Osteoblast (primary cell): Measurements from ENCODE around the gene HTR3A. TPM values are rescaled to one million over a fixed set of nuclear protein-coding genes. Genes with fewer than 3 reads are reported as not detected.

Source experiments
- DNase-seq: peaks from one replicate; pipeline ENCODE4 v3.0.0; 2011; ENCODE audit warnings: low spot score, mixed read lengths; ENCODE audit not compliant: insufficient read length; ENCODE audit errors: missing footprints
- H2AFZ ChIP-seq: 2 replicates; pipeline ENCODE4 v1.6.0; 2011; ENCODE audit warnings: mild to moderate bottlenecking, low read length
- H3K27ac ChIP-seq: 2 replicates; pipeline ENCODE4 v1.5.1; 2011; ENCODE audit warnings: mild to moderate bottlenecking, low read depth, low read length, moderate library complexity
- H3K27me3 ChIP-seq: 2 replicates; pipeline ENCODE4 v1.6.0; 2012; ENCODE audit warnings: mild to moderate bottlenecking, control low read depth, inconsistent platforms, low read length, moderate library complexity; ENCODE audit not compliant: insufficient read depth
- H3K36me3 ChIP-seq: 2 replicates; pipeline ENCODE4 v1.5.1; 2011; ENCODE audit warnings: mild to moderate bottlenecking, low read length, control low read depth, moderate library complexity; ENCODE audit not compliant: insufficient read depth
- H3K4me1 ChIP-seq: 2 replicates; pipeline ENCODE4 v1.5.1; 2011; ENCODE audit warnings: mild to moderate bottlenecking, low read length, control low read depth, moderate library complexity; ENCODE audit not compliant: insufficient read depth
- H3K4me2 ChIP-seq: 2 replicates; pipeline ENCODE4 v1.6.0; 2011; ENCODE audit warnings: mild to moderate bottlenecking, low read length; ENCODE audit not compliant: insufficient read depth
- H3K4me3 ChIP-seq: fragments of 200-600 bp; sonication (generic); 3 replicates; pipeline ENCODE4 v1.5.1; 2012; ENCODE audit warnings: mild to moderate bottlenecking, low read length, inconsistent platforms; ENCODE audit not compliant: insufficient read depth
- H3K79me2 ChIP-seq: 2 replicates; pipeline ENCODE4 v1.6.0; 2012; ENCODE audit warnings: mild to moderate bottlenecking, low read length, control low read depth, inconsistent platforms; ENCODE audit not compliant: insufficient read depth
- H3K9me3 ChIP-seq: 2 replicates; pipeline ENCODE4 v1.5.1; 2011; ENCODE audit warnings: low read depth, low read length, control low read depth
- H4K20me1 ChIP-seq: 2 replicates; pipeline ENCODE4 v1.6.0; 2012; ENCODE audit warnings: mild to moderate bottlenecking, low read length, control low read depth; ENCODE audit not compliant: insufficient read depth
- total RNA-seq: library from RNA; depleted of rRNA; stranded (reverse); fragments of >200 nt; gene quantifications from 2 replicates; pipeline ENCODE4 v1.2.3, GENCODE V29; 2012
- TF ChIP-seq, protein P1 (sequence below): IDR thresholded peaks from 2 replicates; pipeline ENCODE4 v1.5.1; 2011; ENCODE audit warnings: mild to moderate bottlenecking, low read depth, low read length, moderate library complexity; ENCODE audit errors: extremely low read depth

Gene HTR3A
- total RNA-seq, 1 donor: not detected

DNA sequence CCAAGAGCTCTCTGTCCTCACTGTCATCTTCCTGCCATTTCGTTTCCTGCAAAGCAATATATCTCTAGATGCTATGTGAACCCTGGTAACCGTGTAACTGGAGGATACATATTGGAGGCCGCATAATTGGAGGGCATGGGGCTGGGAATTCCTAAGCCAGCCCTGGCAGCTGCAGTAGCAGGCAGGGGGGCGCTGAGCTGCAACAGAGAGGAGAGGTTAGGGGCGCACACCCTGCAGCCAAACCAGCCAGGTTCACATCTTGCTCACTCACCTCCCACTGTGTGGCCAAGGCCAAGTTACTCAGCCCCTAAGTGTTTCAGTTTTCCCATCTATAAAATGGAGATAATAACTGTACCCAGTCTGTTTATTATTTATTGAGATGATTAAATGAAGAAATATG, 44.7 kb downstream of the HTR3A start:
- TF ChIP-seq, protein P1, sequence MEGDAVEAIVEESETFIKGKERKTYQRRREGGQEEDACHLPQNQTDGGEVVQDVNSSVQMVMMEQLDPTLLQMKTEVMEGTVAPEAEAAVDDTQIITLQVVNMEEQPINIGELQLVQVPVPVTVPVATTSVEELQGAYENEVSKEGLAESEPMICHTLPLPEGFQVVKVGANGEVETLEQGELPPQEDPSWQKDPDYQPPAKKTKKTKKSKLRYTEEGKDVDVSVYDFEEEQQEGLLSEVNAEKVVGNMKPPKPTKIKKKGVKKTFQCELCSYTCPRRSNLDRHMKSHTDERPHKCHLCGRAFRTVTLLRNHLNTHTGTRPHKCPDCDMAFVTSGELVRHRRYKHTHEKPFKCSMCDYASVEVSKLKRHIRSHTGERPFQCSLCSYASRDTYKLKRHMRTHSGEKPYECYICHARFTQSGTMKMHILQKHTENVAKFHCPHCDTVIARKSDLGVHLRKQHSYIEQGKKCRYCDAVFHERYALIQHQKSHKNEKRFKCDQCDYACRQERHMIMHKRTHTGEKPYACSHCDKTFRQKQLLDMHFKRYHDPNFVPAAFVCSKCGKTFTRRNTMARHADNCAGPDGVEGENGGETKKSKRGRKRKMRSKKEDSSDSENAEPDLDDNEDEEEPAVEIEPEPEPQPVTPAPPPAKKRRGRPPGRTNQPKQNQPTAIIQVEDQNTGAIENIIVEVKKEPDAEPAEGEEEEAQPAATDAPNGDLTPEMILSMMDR: no peak
- no peaks in the 10 kb centered on the region for H3K36me3 ChIP-seq
- H3K4me1 ChIP-seq: no peaks in the 10 kb centered on the region
- H3K4me3 ChIP-seq: no peak overlapping the region
- no peaks in the 10 kb centered on the region for H3K79me2 ChIP-seq
- H3K27ac ChIP-seq: no peak overlapping the region
- H3K9me3 ChIP-seq: no peaks in the 10 kb centered on the region
- no peak for DNase-seq
- H3K27me3 ChIP-seq: peaks cover 2% of the 10 kb centered on the region
- no peaks in the 10 kb centered on the region for H4K20me1 ChIP-seq
- H3K4me2 ChIP-seq: no peak overlapping the region
- no peak overlapping the region for H2AFZ ChIP-seq

DNA sequence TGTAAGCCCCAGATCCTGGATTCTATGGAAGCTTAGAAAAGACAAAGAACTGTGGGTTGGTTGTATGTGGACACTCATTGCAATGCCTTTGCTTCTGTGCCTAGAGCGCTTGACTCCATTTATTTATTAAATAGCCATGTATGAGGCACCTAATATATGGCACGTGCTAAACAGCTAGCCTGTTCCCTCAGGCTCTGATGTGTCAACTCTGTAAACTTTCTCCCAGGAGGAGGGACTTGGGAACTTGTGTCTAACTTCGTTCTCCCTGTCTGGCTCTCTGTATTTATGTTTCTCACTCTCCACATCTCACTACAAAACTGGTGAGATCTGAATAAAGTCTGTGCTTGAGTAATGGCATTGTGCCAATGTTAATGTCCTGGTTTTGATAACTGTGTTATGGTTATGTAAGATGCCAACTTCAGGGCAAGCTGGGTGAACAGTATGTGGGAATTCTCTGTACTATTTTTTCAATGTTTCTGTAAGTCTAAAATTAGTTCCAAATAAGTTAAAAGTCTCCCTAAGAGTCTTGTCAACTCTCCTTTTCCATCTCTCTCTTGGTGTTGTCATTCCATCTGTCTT, 50.5 kb downstream of the HTR3A start:
- TF ChIP-seq, protein P1: no peak
- Histone ChIP-seq H3K27me3 (peaks cover 7% of the 10 kb centered on the region), H4K20me1 (peaks cover 2% of the 10 kb centered on the region), H3K9me3 (no peaks in the 10 kb centered on the region), H3K36me3 (no peaks in the 10 kb centered on the region), H3K4me1 (no peaks in the 10 kb centered on the region), H2AFZ (no peak overlapping the region), H3K4me3 (no peak overlapping the region), H3K4me2 (no peak overlapping the region), H3K27ac (no peak overlapping the region), H3K79me2 (no peaks in the 10 kb centered on the region)
- DNase-seq: no peak

DNA sequence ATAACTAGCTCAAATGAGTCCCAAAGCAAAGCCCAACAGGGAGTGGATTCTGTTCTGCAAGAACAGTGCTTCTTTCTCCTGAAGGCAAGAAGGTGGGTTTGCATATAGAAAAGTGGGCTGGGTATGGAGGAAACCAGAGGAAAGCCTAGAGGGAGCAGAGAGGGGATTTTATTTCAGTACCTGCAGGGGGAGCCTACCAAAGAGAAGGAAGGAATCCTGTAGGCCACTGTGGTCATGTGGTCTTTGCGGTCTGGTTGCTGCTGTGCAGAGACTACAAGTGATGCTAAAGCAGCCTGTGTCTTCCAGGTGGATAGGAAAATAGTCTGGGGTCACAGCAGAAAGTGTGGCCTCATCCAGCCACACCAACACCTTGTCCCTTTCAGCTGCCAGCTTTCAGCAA, 51.4 kb downstream of the HTR3A start:
- TF ChIP-seq, protein P1: peak; percentile 17
- H3K4me1 ChIP-seq: no peaks in the 10 kb centered on the region
- H2AFZ ChIP-seq: no peak overlapping the region
- H3K79me2 ChIP-seq: no peaks in the 10 kb centered on the region
- DNase-seq: no peak
- no peaks in the 10 kb centered on the region for H3K36me3 ChIP-seq
- H3K27ac ChIP-seq: no peak overlapping the region
- H4K20me1 ChIP-seq: peaks cover 2% of the 10 kb centered on the region
- H3K4me3 ChIP-seq: no peak overlapping the region
- peaks cover 7% of the 10 kb centered on the region for H3K27me3 ChIP-seq
- no peaks in the 10 kb centered on the region for H3K9me3 ChIP-seq
- no peak overlapping the region for H3K4me2 ChIP-seq

DNA sequence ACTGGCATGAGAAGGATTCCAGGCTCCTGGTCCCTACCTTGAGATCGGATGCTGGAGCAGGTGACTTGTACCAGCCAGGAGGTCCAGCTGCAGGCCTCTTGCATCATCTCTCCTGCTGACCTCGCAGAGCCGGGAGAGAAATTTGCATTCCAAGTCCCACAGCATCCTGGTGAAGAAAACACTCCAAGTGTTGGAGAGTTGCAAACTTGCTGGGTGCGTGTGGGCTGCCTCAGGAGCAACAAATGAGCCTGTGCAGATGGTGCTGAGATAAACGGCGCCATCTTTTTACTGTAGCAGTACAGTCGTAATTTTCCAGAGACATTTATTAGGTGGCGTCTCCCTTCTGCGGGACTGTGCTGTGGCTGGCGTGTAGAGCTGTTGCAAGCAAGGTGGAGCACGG, 52.5 kb downstream of the HTR3A start:
- no peak for DNase-seq
- peaks cover 2% of the 10 kb centered on the region for H4K20me1 ChIP-seq
- TF ChIP-seq, protein P1: no peak
- H2AFZ ChIP-seq: no peak overlapping the region
- H3K36me3 ChIP-seq: no peaks in the 10 kb centered on the region
- H3K27me3 ChIP-seq: peaks cover 7% of the 10 kb centered on the region
- H3K4me1 ChIP-seq: no peaks in the 10 kb centered on the region
- no peak overlapping the region for H3K4me3 ChIP-seq
- no peak overlapping the region for H3K27ac ChIP-seq
- no peaks in the 10 kb centered on the region for H3K9me3 ChIP-seq
- H3K4me2 ChIP-seq: no peak overlapping the region
- H3K79me2 ChIP-seq: no peaks in the 10 kb centered on the region
